Stimulated activated CD4-positive, alpha-beta T cell treated with anti-CD3 and anti-CD28 coated beads, Interleukin-4, amount 100 ng/mL, for 4 hours (primary cell): ENCODE measurements around the gene CHODL.

Source experiments
- DNase-seq, 2 experiments: peaks; one replicate each; pipeline ENCODE4 v3.0.0-alpha.2; 2020

CHODL gene

GRCh38 chr21:18294100-18294499, 49.5 kb downstream of the CHODL start:
- no peak for DNase-seq

GRCh38 chr21:18298228-18298627, 53.6 kb downstream of the CHODL start:
- DNase-seq, result no peak
